HepG2 (cell line): ENCODE data around the gene NOTUM. TPM values are rescaled to one million over a fixed set of nuclear protein-coding genes. Genes with fewer than 3 reads are reported as not detected.

Experiments used
- CHCHD3 ChIP-seq: sonication (generic); formaldehyde crosslinking; IDR thresholded peaks from 2 replicates; pipeline ENCODE4 v1.8.0; 2022; ENCODE audit warnings: mild to moderate bottlenecking, missing genetic modification reagents, moderate library complexity
- DZIP1 ChIP-seq: sonication (generic); formaldehyde crosslinking; IDR thresholded peaks from 2 replicates; pipeline ENCODE4 v1.5.0; 2020; ENCODE audit warnings: mild to moderate bottlenecking, missing genetic modification reagents
- FOXM1 ChIP-seq: sonication (generic); formaldehyde crosslinking; IDR thresholded peaks from 2 replicates; pipeline ENCODE4 v1.5.0; 2020; ENCODE audit warnings: missing genetic modification reagents
- FOXP1 ChIP-seq, 2 experiments: fragments of 450-650 bp in 1 of 2; IDR thresholded peaks; 2 replicates each; pipeline ENCODE4 v1.6.1; 2017 to 2018; ENCODE audit warnings: antibody characterized with exemption in 1 of 2
- HBP1 ChIP-seq: IDR thresholded peaks from 2 replicates; pipeline ENCODE4 v1.6.1; 2016; ENCODE audit warnings: low read depth, control low read depth
- HNRNPL ChIP-seq: fragments of 200-400 bp; formaldehyde crosslinking; IDR thresholded peaks from 2 replicates; pipeline ENCODE4 v1.6.1; 2017; ENCODE audit warnings: mild to moderate bottlenecking, low read depth, low read length
- POLR2AphosphoS5 ChIP-seq: IDR thresholded peaks from 2 replicates; pipeline ENCODE4 v1.6.1; 2012; ENCODE audit warnings: low read depth, low read length
- RAD21 ChIP-seq: fragments of 450-650 bp; formaldehyde crosslinking; IDR thresholded peaks from 2 replicates; pipeline ENCODE4 v1.5.0; 2020; ENCODE audit warnings: mild to moderate bottlenecking
- RXRB ChIP-seq: IDR thresholded peaks from 2 replicates; pipeline ENCODE4 v1.6.1; 2016; ENCODE audit warnings: borderline replicate concordance, missing genetic modification reagents, missing compliant biosample characterization
- SIN3B ChIP-seq: fragments of 150-350 bp; IDR thresholded peaks from 2 replicates; pipeline ENCODE4 v1.6.1; 2014; ENCODE audit warnings: low read length
- SRSF1 ChIP-seq: fragments of 200-400 bp; formaldehyde crosslinking; optimal IDR thresholded peaks from 2 replicates; pipeline ENCODE3; 2017; ENCODE audit warnings: mild to moderate bottlenecking, low read depth, low read length, moderate library complexity
- U2AF2 ChIP-seq: fragments of 200-400 bp; formaldehyde crosslinking; IDR thresholded peaks from 2 replicates; pipeline ENCODE4 v1.6.1; 2017; ENCODE audit warnings: low read depth, mild to moderate bottlenecking, low read length
- ZNF280D ChIP-seq: sonication (generic); formaldehyde crosslinking; IDR thresholded peaks from 2 replicates; pipeline ENCODE4 v1.5.1; 2020; ENCODE audit warnings: mild to moderate bottlenecking, missing genetic modification reagents
- ZNF354B ChIP-seq: sonication (generic); formaldehyde crosslinking; IDR thresholded peaks from 2 replicates; pipeline ENCODE4 v1.8.0; 2022; ENCODE audit warnings: mild to moderate bottlenecking, missing genetic modification reagents
- ZNF552 ChIP-seq: sonication (generic); formaldehyde crosslinking; IDR thresholded peaks from 2 replicates; pipeline ENCODE4 v1.9.0; 2022; ENCODE audit warnings: missing genetic modification reagents, mild to moderate bottlenecking, borderline replicate concordance
- ZNF614 ChIP-seq: IDR thresholded peaks from 2 replicates; pipeline ENCODE4 v1.6.1; 2018; ENCODE audit warnings: missing biosample characterization, missing genetic modification reagents, inconsistent platforms, borderline replicate concordance
- ZNF749 ChIP-seq: sonication (generic); formaldehyde crosslinking; IDR thresholded peaks from 2 replicates; pipeline ENCODE4 v1.8.0; 2022; ENCODE audit warnings: mild to moderate bottlenecking, missing genetic modification reagents, moderate library complexity, borderline replicate concordance
- polyA plus RNA-seq, 8 experiments: library from polyadenylated mRNA; depleted of rRNA in 3 of 8; stranded (reverse) in 7 of 8; unstranded in 1 of 8; fragments of >200 nt; fragmentation: Illumina TruSeq in 4 of 8; extraction: Trizol in 4 of 8; gene quantifications; 2 replicates each; pipeline versions ENCODE4 v1.2.1 to v1.2.3, GENCODE V29; 2011 to 2016; ENCODE audit warnings: low read depth in 4 of 8, missing spikeins in 1 of 8, mixed read lengths in 1 of 8; ENCODE audit not compliant: insufficient read depth in 1 of 8
- total RNA-seq, 5 experiments: library from RNA; depleted of rRNA; stranded (reverse); fragments of >200 nt; fragmentation: Illumina TruSeq; extraction: Trizol; gene quantifications; 2 replicates each; pipeline ENCODE4 v1.2.3, GENCODE V29; 2016; ENCODE audit warnings: low read depth in 1 of 5
- TF ChIP-seq, protein P1 (sequence below): sonication (generic); formaldehyde crosslinking; conservative IDR thresholded peaks from 2 replicates; pipeline ENCODE4 v1.5.0; 2020; ENCODE audit warnings: missing genetic modification reagents
- TF ChIP-seq, protein P2 (sequence below): sonication (generic); formaldehyde crosslinking; IDR thresholded peaks from 2 replicates; pipeline ENCODE4 v1.8.0; 2022; ENCODE audit warnings: missing genetic modification reagents, low read depth, mild to moderate bottlenecking, borderline replicate concordance

The NOTUM gene
- total and polyA plus RNA-seq, 2 of the 13 experiments (the other 11 are each of a cell fraction or from before 2014, with no cell fraction given) = 150 to 160 TPM

GRCh38 chr17:81961521-81962498, 823 bp upstream of the NOTUM start (continued):
- TF ChIP-seq ZNF749 = no peak
- TF ChIP-seq ZNF614 = peak; percentile 14; the same call in 1 of the 2 replicates
- TF ChIP-seq HBP1 (CRISPR knock-in tag) = no peak
- no peak for TF ChIP-seq ZNF280D
- TF ChIP-seq POLR2AphosphoS5 = peak; percentile 18
- TF ChIP-seq ZNF552 (CRISPR knock-in tag) = no peak
- TF ChIP-seq CHCHD3 = no peak
- TF ChIP-seq FOXM1 (CRISPR knock-in tag) = no peak
- no peak for TF ChIP-seq ZNF354B (CRISPR knock-in tag)
- no peak for TF ChIP-seq RXRB (CRISPR knock-in tag)
- TF ChIP-seq, protein P1, sequence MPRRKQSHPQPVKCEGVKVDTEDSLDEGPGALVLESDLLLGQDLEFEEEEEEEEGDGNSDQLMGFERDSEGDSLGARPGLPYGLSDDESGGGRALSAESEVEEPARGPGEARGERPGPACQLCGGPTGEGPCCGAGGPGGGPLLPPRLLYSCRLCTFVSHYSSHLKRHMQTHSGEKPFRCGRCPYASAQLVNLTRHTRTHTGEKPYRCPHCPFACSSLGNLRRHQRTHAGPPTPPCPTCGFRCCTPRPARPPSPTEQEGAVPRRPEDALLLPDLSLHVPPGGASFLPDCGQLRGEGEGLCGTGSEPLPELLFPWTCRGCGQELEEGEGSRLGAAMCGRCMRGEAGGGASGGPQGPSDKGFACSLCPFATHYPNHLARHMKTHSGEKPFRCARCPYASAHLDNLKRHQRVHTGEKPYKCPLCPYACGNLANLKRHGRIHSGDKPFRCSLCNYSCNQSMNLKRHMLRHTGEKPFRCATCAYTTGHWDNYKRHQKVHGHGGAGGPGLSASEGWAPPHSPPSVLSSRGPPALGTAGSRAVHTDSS (CRISPR knock-in tag) = no peak
- TF ChIP-seq FOXP1 (IDR thresholded peaks at IDR 0.05) = no peak
- TF ChIP-seq FOXP1 (CRISPR knock-in tag; IDR thresholded peaks at IDR 0.05) = no peak
- no peak for TF ChIP-seq DZIP1 (CRISPR knock-in tag)
- TF ChIP-seq SRSF1 = peak; percentile 82
- peak; percentile 84 for TF ChIP-seq HNRNPL
- no peak for TF ChIP-seq U2AF2
- TF ChIP-seq RAD21 = peak; percentile 17; the same call in 1 of the 2 replicates
- TF ChIP-seq, protein P2, sequence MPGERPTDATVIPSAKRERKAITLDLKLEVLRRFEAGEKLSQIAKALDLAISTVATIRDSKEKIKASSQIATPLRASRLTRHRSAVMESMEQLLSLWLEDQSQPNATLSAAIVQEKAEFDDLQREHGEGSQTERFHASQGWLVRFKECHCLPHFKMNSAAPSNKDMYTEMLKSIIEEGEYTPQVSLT (CRISPR knock-in tag) = no peak
- no peak for TF ChIP-seq SIN3B
